ENCODE measurements around the gene PRRX1.

The PRRX1 gene

DNA sequence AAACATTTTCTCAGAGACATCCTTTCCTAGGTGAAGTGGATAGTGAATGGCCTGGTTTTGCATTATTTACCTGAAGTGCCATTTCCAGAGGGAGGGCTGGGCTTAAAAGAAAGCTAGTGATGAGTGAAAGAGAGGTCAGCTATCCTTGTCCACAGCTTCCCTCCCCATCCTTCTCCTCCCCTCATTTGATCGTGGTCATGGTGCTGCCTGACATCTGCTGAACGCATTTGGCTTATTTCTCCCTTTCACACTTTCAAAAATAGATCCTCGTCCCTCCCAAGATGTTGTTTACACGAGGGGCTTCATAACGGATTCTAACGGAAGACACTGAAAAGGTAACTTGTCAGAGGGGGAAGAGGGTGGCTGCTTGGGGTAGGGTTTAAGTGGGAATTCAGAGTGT is 66.1 kb downstream of the PRRX1 start:
- no peak for DNase-seq
- Histone ChIP-seq H3K4me3 (no peak overlapping the region), H3K36me3 (peaks cover 18 to 24% (median 19%) of the 10 kb centered on the region in 3 donors), H3K4me1 (peaks cover 0 to 31% (median 14%) of the 10 kb centered on the region in 4 donors), H3K27ac (peak overlapping the region; percentile 70 to 72), H3K9me3 (no peaks in the 10 kb centered on the region), H3K27me3 (no peaks in the 10 kb centered on the region)
- intact Hi-C loops (cut with DNase I; ENCODE audit: low total_unique reads): no loop called here
- TF ChIP-seq, protein P1, sequence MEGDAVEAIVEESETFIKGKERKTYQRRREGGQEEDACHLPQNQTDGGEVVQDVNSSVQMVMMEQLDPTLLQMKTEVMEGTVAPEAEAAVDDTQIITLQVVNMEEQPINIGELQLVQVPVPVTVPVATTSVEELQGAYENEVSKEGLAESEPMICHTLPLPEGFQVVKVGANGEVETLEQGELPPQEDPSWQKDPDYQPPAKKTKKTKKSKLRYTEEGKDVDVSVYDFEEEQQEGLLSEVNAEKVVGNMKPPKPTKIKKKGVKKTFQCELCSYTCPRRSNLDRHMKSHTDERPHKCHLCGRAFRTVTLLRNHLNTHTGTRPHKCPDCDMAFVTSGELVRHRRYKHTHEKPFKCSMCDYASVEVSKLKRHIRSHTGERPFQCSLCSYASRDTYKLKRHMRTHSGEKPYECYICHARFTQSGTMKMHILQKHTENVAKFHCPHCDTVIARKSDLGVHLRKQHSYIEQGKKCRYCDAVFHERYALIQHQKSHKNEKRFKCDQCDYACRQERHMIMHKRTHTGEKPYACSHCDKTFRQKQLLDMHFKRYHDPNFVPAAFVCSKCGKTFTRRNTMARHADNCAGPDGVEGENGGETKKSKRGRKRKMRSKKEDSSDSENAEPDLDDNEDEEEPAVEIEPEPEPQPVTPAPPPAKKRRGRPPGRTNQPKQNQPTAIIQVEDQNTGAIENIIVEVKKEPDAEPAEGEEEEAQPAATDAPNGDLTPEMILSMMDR (IDR thresholded peaks at IDR 0.05): no peak

DNA sequence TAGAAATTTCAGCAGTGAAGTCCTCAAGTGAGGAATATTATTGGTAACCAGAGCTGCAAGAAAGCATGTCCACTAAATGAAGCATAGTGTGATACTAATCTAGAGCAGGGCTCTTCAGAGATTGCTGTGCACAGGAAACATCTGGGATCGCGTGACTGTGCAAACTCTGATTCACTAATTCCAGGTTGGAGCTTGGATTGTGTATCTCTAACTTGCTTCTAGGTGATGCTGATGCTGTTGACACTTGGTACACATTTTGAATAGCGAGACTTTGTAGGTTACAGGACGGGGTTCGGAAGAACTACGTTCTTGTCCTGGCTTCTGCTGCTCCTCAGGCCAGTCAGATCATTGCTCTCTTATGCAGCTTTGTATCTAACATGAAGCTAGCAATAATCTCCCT is 66.5 kb downstream of the PRRX1 start:
- no peak for DNase-seq
- Histone ChIP-seq H3K4me1 (peaks cover 0 to 35% (median 16%) of the 10 kb centered on the region in 4 donors), H3K36me3 (peaks cover 13 to 25% (median 16%) of the 10 kb centered on the region in 3 donors), H3K27me3 (no peaks in the 10 kb centered on the region), H3K27ac (peak overlapping the region; percentile 70 to 72), H3K4me3 (no peak overlapping the region), H3K9me3 (no peaks in the 10 kb centered on the region)
- TF ChIP-seq, protein P1 (IDR thresholded peaks at IDR 0.05): no peak
- intact Hi-C loops (cut with DNase I; ENCODE audit: low total_unique reads): no loop called here

DNA sequence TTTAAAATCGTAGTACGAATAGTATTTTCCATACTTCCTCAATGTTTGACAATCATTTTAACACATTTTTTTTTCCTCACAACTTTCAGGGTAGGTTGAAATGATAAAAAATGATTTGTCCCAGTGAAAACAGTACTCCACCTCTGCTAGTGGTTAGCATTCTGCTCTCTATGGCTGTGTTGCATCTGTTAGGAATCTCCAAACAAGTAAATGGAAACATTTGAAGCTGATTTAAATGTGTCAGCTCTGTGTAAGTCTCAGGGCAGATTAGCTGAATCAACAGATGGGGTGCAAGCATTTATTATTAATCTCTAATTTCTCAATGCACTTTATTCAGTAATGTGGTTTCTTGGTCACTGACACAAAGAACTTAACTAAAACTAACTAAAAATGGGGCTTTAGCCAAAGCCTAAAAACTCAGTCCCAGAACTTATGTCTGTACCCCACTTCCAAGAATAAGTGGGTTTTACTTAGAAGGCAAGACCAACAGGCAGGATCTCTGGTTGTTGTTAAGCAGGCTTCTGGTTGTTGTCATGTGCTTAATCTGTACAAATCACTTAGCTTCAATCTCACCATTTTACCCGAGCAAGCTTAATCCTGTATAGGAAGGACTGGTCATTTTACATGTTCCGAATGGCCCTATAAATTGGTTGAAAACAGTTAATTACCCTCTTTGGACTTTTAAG is 67.8 kb downstream of the PRRX1 start:
- Histone ChIP-seq H3K9me3 (no peaks in the 10 kb centered on the region), H3K27me3 (no peaks in the 10 kb centered on the region), H3K36me3 (peaks cover 7 to 29% (median 9%) of the 10 kb centered on the region in 3 donors), H3K4me1 (peaks cover 0 to 42% (median 18%) of the 10 kb centered on the region in 4 donors), H3K27ac (peak overlapping the region; percentile 6 to 11), H3K4me3 (no peak overlapping the region)
- DNase-seq: no peak
- TF ChIP-seq, protein P1 (IDR thresholded peaks at IDR 0.05): no peak
- intact Hi-C loops (cut with DNase I; ENCODE audit: low total_unique reads): no loop called here

DNA sequence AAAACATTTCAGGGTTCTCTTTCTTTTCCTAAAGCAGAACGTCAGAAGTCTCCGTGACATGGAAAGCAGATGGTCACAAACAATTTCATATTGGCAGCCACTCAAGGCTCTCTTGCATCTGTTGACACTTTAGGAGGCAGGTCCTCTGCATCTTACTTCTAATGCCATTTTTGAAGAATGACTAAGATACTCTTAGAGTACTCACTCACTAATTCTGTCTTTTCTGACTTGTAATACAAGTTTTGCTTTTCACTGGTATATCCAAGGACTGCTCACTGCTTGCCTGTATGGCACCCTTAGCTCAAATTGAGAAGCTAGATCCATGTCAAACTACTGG is 68.3 kb downstream of the PRRX1 start:
- no peaks in the 10 kb centered on the region for H3K27me3 ChIP-seq
- peak overlapping the region in 1 of 2 donors; percentile 11 for H3K27ac ChIP-seq
- DNase-seq: no peak
- H3K9me3 ChIP-seq: no peaks in the 10 kb centered on the region
- H3K4me3 ChIP-seq: no peak overlapping the region
- TF ChIP-seq, protein P1 (IDR thresholded peaks at IDR 0.05): no peak
- H3K4me1 ChIP-seq: peaks cover 0 to 42% (median 18%) of the 10 kb centered on the region in 4 donors
- intact Hi-C loops (cut with DNase I; ENCODE audit: low total_unique reads): no loop called here
- H3K36me3 ChIP-seq: peaks cover 6 to 26% (median 6%) of the 10 kb centered on the region in 3 donors

DNA sequence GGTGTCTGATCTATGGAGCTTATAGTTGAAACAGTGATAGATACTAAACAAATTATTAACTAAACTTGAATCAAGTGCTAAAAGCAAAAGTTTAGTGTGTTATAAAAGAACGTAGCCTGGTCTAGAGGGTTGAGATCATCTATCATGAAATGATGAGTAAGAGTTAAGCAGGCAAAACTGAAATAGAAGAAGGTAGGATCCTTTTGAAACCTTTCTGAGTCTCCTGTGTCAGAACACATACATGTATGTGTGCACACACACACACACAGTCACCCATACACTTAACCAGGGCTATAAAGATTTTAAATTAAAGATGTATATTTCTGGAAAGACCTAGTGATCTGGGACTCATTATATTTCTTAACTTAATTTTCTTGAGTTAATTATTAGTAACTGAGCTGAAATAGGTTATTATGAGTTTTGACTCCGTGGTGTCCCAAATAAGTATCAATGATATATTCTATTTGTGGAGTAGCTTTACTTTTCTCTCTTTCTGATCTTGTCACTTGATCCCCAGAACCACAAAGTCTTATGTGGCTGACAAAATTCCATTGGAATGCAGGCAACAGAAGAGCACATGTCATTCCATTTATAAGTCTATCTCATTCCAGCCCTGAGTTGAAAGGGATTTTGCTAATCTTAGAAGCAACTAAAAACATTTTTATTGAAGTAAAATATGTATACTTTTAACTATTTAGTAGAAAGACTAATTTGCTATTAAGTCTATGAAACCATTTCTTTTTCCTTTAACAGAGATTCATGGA is 70.7 kb downstream of the PRRX1 start:
- H3K36me3 ChIP-seq: peaks cover 6 to 25% (median 6%) of the 10 kb centered on the region in 3 donors

More for the DNA sequence above, 70.7 kb downstream of the PRRX1 start:
- no peaks in the 10 kb centered on the region for H3K27me3 ChIP-seq
- no peak overlapping the region for H3K4me3 ChIP-seq
- peaks cover 0 to 33% (median 14%) of the 10 kb centered on the region in 4 donors for H3K4me1 ChIP-seq
- DNase-seq: no peak
- H3K9me3 ChIP-seq: no peaks in the 10 kb centered on the region
- H3K27ac ChIP-seq: peak overlapping the region; percentile 0 to 15
- TF ChIP-seq, protein P1 (IDR thresholded peaks at IDR 0.05): no peak
- intact Hi-C loops (cut with DNase I; ENCODE audit: low total_unique reads): no loop called here
